Sigmoid colon (tissue), 4 donors: ENCODE results near the gene MLLT3.

Experiments used
- POLR2AphosphoS5 ChIP-seq, 4 donors: sonication (generic); formaldehyde crosslinking; IDR thresholded peaks; one replicate each; pipeline ENCODE4 v1.6.1; 2017; ENCODE audit warnings: antibody characterized with exemption in 4 of 4
- TF ChIP-seq, protein P1 (sequence below), 4 experiments: fragments of 450-650 bp in 3 of 4; fragments of 200-600 bp in 1 of 4; IDR thresholded peaks; one replicate each; pipeline ENCODE4 v1.5.1; 2016 to 2019; ENCODE audit warnings: antibody characterized with exemption in 4 of 4, mild to moderate bottlenecking in 3 of 4, moderate library complexity in 2 of 4

DNA sequence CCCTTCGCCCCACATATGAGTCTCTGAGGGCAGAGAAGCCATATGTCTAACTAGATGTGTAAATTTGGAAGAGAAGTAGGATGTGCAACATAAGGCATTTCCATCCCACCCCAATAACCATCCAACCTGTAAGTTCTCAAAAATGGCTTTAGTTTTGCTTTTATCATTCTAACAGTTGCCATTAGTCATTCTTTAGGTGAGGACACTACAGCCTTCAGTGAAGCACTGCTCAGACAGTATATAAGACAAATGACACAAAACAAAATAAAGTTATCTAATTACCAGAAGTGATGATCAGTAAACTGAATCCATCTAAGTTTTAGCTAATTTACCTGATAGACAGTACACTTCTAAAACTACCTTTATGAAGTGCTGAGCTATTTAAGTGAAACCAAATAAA lies 23.9 kb downstream of the MLLT3 start:
- TF ChIP-seq, protein P1, sequence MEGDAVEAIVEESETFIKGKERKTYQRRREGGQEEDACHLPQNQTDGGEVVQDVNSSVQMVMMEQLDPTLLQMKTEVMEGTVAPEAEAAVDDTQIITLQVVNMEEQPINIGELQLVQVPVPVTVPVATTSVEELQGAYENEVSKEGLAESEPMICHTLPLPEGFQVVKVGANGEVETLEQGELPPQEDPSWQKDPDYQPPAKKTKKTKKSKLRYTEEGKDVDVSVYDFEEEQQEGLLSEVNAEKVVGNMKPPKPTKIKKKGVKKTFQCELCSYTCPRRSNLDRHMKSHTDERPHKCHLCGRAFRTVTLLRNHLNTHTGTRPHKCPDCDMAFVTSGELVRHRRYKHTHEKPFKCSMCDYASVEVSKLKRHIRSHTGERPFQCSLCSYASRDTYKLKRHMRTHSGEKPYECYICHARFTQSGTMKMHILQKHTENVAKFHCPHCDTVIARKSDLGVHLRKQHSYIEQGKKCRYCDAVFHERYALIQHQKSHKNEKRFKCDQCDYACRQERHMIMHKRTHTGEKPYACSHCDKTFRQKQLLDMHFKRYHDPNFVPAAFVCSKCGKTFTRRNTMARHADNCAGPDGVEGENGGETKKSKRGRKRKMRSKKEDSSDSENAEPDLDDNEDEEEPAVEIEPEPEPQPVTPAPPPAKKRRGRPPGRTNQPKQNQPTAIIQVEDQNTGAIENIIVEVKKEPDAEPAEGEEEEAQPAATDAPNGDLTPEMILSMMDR (IDR thresholded peaks at IDR 0.05) = no peak
- no peak for TF ChIP-seq POLR2AphosphoS5 (IDR thresholded peaks at IDR 0.05)
